ENCODE data around the gene SPATA13.

DNA sequence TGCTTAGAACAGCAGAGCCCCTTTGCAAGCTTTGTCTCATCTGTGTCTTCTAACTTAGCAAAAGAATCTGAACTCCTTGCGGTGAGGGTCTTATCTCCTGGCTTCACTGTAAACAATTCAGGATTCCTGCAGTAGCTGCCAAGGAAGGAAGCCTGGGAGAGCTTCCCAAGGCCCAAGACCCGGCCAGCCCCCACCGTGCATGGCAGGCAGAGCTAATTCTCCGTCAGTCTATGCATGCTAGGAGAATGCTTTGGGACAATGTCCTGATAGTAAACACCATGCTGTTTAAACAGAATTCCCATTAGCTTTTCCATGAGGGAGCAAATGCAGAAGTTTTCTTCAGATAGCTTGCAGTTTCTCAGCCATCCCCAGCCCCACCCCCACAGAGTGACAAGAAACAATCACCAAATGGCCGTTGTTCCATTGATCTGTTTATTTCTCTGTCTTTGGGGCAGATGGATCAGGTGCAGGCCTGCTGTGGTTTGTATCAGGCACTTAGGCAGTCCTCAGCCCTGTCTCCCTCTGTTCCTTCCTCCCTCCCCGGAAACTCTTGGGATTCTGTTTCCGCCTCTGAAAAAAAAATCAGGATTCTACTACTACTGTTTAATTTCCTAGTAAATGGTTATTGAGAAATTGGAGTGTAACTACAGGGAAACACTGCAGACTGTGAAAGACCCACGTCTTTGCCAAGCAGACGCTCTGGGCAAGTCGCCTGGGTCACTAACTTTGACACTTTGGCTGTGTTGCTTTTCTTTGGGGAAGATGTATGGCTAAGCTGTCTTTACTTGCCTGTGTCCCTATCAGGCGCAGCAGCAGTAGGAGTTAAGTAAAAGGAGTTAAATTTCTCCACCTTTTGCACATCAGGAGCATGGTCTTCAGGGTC is 40.7 kb upstream of the SPATA13 start:
- TF ChIP-seq CTCF (conservative IDR thresholded peaks at IDR 0.05 in 1 of 2, IDR thresholded peaks at IDR 0.05 in 1 of 2; ENCODE audit: extremely low read depth in 1 of 2, insufficient read depth in 1 of 2, low read depth in 1 of 2, low read length in 2 of 2): no peak
- TF ChIP-seq EZH2 (IDR thresholded peaks at IDR 0.05; ENCODE audit: borderline replicate concordance, low read length): no peak
